Stimulated activated CD4-positive, alpha-beta T cell treated with anti-CD3 and anti-CD28 coated beads, Interleukin-1b, Interleukin-23, amount 100 ng/mL, for 4 hours (primary cell): ENCODE data around the gene RASA2.
A peak's percentile ranks its signal among the peaks of the same experiment; 100 is the strongest.
"Not testable (repeated sequence)": the region's sequence is repeated elsewhere in the genome, so short reads cannot be mapped to it uniquely, and the experiment has no call there.

Experiments
- DNase-seq, 2 donors: peaks; one replicate each; pipeline ENCODE4 v3.0.0-alpha.2; 2020; ENCODE audit warnings: low read depth in 2 of 2

The RASA2 gene

DNA sequence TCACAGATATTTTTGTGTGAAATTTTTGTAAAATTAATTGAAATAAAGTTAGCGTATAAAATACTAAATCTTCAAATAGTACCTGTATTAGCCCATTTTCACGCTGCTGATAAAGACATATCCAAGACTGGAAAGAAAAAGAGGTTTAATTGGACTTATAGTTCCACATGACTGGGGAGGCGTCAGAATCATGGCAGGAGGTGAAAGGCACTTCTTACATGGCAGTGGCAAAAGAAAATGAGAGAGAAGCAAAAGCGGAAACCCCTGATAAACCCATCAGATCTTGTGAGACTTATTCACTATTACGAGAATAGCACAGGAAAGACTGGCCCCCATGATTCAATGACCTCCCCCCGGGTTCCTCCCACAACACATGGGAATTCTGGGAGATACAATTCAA is 49.2 kb downstream of the RASA2 start:
- DNase-seq = not testable (repeated sequence)

DNA sequence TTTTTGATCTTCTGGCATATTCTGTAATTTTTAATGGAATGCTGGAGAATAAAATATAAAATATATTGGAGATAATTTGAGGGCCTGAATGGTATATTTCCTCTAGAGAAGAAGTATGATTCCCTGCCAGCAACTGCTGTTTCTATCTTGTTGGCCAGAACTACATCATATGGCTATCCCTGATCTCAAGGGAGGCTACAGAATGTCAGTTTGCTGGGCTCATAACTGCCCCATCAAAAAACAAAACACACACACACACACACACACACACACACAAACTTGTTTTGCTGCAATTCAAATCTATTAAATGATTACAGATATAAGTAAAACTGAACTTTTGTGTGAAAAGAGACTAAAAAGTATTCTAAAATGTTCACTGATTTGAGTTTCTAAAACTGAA is 51.0 kb downstream of the RASA2 start:
- DNase-seq = no peak

DNA sequence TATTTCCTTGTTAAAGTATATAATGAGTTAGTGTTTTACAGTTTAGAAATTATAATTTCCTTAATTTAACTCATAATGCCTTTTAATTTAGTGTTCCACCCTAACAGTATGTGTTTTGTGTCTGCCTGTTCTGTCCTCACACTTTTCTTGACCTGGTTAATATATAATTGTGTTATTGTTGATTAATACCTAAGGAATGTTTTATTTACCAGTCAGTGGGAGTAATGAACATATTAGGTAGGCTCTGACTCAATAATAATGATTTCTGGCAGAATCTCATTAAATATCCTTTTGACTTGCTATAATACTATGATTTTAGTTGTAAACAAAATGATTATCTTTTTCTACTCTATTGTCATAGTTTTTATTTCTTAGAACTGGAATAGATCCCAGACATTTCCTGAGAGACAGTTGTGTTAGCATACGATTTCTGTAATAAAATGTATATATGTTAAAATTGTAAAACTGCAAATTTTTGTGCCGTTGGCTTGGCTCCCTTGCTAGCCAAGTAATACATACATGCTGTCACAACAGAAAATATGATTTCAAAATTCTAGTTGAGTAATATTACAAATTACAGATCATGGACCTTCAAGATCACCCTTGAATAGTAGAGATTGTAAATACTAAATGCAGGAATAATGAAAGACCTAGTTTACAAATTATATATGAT is 51.9 kb downstream of the RASA2 start:
- DNase-seq = no peak

DNA sequence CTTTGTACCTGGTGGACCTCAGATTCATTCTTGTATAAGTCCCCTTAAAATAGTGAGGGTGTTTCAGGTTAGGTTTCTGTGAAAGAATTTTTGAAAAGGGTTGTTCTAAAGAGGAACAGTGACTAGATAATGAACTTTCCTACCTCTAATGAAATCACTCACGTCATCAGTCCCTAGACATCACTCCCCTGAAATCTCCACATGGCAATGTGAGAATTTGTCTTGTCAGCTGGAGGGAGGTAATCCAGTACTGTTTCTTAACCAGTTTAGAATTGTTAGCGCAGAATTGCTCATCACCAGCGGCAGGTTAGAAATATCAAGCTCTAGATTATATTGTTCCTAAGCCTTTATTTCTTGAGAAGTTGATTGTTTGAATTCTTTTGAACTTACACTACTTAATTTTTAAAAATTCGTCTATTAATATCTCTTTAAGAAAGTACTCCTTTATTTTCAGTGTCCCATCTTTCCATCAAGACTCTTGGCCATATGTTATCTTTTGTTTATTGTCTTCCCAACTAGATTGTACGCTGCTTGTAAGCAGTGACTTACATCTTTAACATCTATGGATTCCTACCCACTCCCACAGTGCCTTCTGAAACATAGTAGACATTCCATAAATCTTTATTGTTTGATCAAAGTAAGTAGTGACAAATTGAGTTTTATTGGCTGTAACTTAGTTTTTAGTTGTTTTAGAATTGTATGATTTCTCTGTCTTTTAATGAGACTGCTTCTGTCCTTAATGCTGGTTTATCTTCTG is 52.8 kb downstream of the RASA2 start:
- DNase-seq = no peak

DNA sequence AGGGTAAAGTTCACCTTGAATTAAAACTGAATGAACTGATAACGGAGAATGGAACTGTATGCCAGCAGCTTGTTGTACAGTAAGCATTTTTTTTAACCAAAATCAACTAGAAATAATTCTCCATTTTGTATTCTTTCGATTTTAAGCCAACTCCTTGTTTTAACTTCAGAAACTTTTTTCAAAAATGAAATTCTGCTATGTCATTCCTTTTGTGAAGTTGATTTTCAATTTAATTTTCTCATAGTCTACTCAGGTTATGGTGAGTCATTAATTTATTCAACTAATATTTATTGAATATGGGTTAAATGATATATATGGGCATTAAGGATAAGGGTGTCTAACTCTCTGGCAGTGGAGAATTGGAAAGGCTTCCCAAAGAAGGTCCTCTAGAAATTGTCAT is 53.7 kb downstream of the RASA2 start:
- DNase-seq = no peak

DNA sequence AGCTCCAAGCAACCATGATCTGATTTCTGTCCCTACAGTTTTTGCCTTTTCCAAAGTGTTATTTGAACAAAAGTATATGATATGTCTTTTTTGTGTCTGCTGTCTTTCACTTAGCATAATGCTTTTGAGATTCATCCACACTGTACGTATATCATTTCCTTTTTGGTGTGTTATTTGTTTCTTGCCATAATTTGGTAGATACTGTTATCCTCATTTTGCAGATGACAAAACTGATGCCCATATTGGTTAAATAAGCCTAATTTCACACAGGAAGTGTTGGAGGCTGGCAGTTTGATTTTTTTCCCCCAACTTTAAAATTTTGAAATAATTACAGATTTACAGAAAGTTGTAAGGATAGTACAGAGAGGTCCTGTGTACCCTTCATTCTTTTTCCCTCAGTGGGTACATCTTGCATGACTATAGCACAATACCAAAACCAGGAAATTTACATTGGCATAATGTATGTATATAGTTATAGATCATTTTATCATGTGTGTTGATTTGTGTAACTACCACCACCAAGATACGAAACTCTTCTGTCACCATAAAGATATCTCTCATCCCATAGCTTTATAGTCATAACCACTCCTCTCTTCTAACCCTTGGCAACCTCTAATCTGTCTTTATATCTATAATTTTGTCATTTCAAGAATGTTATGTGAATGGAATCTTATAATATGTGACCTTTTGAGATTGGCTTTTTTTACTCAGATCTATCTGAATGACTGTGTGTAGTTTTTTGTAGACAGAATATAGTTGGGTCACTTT is 55.6 kb downstream of the RASA2 start:
- no peak for DNase-seq

DNA sequence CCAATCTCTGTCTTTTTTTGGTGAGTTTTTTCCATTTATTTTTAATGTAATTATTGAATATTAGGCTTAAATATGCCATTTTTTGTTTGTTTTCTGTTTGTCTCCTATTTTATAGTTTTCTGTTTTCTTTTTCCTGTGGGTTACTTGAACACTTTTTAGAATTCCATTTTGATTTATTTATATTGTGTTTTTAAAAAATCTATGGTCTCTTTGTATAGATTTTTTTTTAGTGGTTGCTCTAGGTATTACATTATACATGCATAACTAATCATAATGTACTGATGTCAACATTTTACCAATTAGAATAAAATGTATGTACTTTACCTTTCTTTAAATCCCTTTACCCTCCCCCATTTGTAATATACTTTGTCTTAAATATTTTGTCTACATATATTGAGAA is 56.2 kb downstream of the RASA2 start:
- DNase-seq = no peak

DNA sequence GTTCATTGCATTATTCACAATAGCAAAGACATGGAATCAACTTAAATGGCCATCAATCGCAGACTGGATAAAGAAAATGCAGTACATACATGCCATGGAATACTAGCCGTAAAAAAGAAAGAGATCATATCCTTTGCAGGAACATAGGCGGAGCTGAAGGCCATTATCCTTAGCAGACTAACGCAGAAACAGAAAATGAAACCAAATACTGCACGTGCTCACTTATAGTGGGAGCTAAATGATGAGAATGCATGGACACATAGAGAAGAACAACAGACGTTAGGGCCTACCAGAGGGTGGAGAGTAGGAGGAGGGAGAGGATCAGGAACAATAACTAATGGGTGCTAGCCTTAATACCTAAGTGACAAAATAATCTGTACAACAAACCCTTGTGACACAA is 57.9 kb downstream of the RASA2 start:
- no peak for DNase-seq

DNA sequence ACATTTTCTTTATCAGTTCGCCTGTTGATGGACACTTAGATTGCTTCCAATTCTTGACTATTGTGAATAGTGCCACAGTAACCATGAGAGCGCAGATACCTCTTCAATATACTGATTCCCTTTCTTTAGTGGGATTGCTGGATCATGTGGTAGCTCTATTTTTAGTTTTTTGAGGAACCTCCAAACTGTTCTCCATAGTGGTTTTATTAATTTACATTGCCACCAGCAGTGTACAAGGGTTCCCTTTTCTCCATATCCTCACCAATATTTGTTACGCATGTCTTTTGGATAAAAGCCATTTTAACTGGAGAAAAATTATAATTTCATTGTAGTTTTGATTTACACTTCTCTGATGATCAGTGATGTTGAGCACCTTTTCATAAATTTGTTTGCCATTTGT is 59.3 kb downstream of the RASA2 start:
- DNase-seq = no peak

DNA sequence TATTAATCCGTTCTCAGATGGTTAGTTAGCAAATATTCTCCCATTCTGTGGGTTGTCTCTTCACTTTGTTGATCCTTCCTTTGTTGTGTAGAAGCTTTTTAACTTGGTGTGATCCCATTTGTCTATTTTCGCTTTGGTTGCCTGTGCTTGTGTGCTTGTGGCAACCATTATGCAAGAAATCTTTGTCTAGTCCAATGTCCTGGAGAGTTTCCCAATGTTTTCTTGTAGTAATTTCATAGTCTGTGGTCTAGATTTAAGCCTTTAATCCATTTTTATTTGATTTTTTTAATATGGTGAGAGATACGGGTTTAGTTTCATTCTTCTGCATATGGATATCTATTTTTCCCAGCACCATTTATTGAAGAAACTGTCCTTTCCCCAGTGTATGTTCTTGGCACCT is 59.8 kb downstream of the RASA2 start:
- DNase-seq = no peak

DNA sequence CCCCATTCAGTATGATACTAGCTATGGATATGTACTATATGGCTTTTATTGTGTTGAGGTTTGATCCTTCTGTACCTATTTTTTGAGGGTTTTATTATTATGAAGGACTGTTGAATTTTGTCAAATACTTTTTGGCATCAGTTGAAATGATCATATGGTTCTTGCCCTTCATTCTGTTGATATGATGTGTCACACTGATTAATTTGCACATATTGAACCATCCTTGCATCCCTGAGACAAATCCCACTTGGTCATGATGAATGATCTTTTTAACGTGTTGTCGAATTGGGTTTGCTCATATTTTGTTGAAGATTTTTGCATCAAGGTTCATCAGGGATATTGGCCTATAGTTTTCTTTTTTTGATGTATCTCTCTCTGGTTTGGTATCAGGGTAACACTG is 61.0 kb downstream of the RASA2 start:
- no peak for DNase-seq

DNA sequence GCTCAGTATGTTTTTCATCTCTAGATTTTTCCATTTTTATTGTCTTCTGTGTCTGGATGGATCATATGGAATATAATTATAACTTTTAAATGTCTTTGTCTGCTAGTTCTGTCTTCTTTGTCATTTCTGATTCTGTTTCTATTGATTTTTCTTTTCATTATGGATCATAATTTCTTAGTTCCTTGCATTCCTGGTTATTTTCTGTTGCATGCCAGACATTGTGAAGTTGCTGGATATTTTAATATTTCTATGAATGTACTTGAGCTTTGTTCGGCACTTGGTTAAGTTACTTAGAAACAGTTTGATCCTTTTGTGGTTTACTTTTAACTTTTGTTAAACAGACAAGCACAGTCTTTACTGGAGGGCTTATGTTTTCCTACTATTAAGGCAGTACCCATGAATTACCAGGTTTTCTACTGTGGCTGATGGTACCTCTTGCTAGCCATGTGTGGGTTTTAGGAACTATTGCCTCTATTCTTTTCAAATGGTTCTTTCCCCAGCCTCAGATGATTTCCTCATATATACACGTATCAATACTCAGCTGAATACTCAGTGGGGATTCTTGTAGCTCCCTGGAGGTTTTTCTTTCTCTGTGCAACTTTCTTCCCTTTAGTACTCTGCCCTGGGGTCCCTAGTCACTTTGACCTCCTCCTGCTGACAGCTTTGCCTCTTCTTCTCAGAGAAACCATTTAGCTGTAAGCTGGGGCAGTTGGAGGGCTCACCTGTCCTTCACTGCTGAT is 64.3 kb downstream of the RASA2 start:
- no peak for DNase-seq

DNA sequence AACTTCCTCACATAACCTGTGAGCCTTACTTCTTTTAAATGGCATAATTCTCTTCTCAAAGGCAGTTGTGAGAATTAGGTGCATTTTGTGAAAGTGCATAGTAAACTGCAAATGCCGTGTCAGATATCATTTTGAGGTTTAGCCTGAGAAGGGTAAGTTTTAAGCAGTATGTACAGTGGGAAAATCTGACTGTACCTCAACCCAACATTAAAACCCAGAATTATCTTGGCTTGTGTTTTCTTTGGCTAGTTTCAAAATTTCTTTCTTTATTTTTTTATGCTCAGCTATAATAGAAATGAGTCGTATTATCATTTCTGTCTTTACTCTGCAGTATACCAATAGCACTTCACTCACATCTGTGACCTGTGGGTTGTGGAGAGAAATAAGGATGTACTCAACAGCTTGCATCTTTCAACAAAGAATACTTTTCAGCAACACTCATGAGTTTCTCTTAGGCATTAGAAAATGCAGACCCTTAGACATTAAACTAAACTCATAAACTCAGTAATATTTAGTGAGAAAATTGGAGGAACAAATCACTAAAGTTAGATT is 65.7 kb downstream of the RASA2 start:
- no peak for DNase-seq

DNA sequence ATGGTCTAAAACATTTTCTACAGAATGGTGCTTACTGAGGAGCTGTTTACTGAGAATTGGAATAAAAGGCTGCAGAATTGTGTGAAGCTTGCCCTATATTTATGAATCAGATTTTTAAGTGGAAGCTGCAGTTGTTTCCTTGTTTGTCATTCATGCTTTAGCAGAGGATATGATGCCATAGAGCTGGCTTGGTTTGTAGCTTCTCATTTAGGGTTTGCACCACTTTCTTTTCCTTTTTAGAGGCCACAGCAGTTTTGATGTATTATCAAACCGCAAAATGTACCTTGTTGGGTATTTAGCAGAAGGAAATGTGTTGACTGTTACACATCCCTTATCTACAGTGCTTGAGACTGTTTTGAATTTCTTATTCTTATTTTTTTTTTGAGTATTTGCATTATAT is 66.2 kb downstream of the RASA2 start:
- DNase-seq = peak in 1 of 2 donors; percentile 11

DNA sequence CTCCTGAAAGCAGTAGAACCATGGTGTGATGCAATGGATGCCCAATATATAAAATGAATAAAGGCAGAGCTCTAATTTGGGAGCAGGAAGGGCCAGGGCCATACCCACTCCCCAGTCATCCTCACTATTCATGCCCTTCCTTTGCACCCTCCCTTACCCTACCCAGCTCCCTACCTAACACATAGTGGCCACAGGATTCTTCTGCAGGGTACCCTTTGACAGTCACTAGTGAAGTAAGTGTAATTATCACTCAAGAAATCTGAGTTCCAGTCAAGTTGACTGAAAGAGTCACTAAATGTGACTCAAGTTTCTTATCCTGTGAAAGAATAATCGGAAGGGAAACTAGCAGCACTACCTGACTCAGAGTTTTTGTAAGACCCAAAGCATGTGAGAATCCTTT is 69.2 kb downstream of the RASA2 start:
- DNase-seq = no peak

DNA sequence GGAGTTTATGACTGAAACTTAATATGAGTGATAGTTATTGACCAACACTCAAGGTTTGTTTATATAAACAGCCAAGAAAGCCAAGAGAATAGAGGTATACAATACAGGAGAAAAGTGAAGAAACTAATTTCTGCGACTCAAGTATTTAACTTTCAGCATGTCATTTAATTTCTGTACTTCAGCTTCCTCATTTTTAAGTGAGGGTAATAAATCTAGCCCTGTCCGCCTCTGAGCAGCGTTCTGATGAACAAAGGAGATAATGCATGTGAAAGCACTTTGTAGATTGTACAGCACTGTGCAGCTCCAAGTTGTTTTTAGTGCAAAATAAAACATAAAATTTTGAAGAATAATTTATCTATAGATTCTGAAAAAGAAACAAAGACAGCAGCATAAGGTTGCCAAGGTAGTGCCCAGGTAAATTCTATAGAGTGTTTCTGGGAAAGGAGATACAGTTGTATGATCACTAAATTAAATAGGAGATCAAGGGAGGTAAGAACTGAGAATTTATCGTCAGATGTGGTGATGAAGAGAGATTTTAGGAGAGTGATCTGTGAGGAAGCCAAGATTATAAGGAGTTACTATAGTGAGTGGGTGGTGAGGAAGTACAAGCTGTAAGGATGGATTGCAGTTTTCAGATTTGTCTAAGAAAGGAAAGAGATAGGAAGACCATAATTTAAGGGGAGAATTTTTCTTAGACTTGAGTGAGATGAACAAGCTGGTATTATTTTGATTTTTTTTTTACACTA is 71.3 kb downstream of the RASA2 start:
- no peak for DNase-seq

DNA sequence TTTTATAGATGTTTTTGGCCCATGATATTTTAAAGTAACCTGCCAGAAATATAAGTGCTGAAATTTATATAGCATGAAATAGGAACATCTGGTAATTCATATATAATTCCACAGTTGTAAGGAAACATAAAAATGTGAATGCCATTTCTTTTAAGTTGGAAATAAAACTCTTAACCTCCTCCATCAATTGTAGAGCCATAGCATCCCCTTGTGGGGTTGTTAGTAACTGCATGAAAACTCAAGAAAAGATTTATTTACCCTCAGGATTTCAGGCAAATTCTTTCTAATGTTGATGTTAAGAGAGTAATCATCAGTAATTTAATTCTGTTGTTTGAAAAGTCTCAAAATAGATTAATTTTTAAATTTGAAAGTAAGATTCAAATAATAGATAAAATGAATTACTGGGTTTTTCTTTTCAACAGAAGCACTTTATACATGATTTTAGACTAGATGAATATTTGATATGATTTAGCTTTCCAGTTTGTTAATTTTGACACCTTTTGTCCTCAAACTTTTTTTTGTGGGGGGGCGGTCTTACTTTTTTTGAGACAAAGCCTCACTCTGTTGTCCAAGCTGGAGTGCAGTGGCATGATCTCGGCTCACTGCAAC is 74.7 kb downstream of the RASA2 start:
- peak in 1 of 2 donors; percentile 52 for DNase-seq

DNA sequence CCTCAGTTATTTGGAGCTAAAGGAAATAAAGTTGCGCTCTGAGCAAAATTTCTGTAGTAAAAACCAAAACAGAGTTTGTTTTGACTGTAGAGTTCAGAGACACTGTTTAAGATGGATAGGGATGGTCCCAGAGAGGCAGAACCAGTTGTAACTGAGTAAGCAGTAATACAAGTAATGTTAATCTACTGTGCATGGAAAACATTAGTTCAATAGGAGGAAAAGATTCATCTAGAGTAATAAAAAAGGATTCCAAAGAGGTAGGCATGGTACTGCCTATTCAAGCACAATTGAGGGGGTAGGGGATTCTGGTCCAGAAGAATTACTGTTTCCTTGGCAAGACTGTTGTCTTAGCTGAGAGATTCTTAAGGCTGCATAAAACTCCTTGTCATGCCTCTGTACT is 77.4 kb downstream of the RASA2 start:
- no peak for DNase-seq

DNA sequence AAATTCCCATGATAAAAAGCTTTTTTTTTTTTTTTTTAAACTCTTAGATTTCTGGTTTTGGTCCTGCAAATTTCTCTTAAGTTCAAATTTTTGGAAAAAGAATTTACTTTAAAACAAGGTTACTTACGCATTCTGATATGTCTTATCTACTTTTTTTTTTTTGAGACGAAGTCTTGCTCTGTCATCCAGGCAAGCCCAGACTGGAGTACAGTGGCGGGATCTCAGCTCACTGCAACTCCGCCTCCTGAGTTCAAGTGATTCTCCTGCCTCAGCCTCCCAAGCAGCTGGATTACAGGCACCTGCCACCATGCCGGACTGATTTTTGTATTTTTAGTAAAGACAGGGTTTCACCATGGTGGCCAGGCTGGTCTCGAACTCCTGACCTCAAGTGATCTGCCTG is 83.2 kb downstream of the RASA2 start:
- no peak for DNase-seq

DNA sequence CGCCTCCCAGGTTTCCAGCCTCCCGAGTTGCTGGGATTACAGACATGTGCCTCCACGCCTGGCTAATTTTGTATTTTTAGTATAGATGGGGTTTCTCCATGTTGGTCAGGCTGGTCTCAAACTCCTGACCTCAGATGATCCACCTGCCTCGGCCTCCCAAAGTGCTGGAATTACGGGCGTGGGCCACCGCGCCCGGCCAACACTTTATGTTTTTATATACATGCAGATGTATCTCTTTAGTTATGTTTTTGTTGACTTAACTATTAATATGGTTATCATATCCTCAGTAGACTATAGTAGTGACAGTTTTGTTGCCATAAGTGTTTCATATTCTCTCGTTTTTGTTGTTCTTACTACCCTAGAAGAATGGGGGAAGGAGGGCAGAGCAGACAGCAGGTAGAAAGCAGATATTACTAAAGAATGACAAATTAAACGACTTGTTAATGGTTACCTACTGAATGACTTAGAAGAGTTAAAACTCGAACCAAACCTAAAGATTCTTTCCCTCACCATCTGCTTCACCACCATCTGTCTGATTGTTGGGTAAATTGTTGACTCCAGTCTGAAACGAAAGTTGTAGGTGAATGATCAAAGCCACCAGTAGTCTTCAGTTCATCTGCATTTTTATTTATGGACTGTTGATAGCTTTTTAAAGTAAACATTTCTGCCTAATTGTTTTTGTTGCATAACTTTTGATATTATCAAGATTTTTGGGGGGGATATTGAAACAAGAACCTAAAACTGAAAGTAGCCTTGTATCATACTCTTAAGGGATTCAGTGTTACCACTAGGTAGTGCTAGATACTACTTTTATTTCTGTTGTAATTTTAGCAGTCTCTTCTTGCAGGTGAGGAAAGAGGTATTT is 89.3 kb downstream of the RASA2 start:
- DNase-seq = no peak
